GM23338 (cell line): ENCODE results near the gene PRRC2A. TPM values are rescaled to one million over a fixed set of nuclear protein-coding genes. Genes with fewer than 3 reads are reported as not detected.

ENCODE experiments used
- ATAC-seq: fragments of 200-7000 bp; cut with Tn5 transposase; 3 replicates; pipeline ENCODE4 v1.9.1; 2020
- DNase-seq: peaks from one replicate; pipeline ENCODE4 v3.0.0-alpha.2; 2015; ENCODE audit warnings: low spot score
- H2AFZ ChIP-seq: fragments of 200-600 bp; sonication (generic); 2 replicates; pipeline ENCODE4 v1.8.0; 2016; ENCODE audit warnings: antibody characterized with exemption, mild to moderate bottlenecking, moderate library complexity
- H3F3A ChIP-seq: fragments of 200-600 bp; sonication (generic); replicated peaks from 2 replicates; pipeline ENCODE4 v1.8.0; 2017; ENCODE audit warnings: antibody characterized with exemption, mixed run types, low read depth
- H3K27ac ChIP-seq: fragments of 200-600 bp; sonication (generic); 2 replicates; pipeline ENCODE4 v1.6.1; 2016; ENCODE audit warnings: low read depth
- H3K27me3 ChIP-seq: fragments of 200-600 bp; sonication (generic); 2 replicates; pipeline ENCODE4 v1.8.0; 2016; ENCODE audit warnings: mild to moderate bottlenecking, mixed run types, moderate library complexity; ENCODE audit not compliant: insufficient read depth
- H3K36me3 ChIP-seq: fragments of 200-600 bp; sonication (generic); 2 replicates; pipeline ENCODE4 v1.8.0; 2016; ENCODE audit warnings: mild to moderate bottlenecking; ENCODE audit not compliant: insufficient read depth
- H3K4me1 ChIP-seq: fragments of 200-600 bp; sonication (generic); 2 replicates; pipeline ENCODE4 v1.8.0; 2016; ENCODE audit warnings: mild to moderate bottlenecking, moderate library complexity; ENCODE audit not compliant: insufficient read depth
- H3K4me2 ChIP-seq: fragments of 200-600 bp; sonication (generic); 2 replicates; pipeline ENCODE4 v1.7.1; 2017; ENCODE audit warnings: mixed run types
- H3K4me3 ChIP-seq: fragments of 200-600 bp; sonication (generic); 2 replicates; pipeline ENCODE4 v1.6.1; 2016; ENCODE audit warnings: mixed run types
- H3K79me2 ChIP-seq: fragments of 200-600 bp; sonication (generic); replicated peaks from 2 replicates; pipeline ENCODE4 v1.8.0; 2017; ENCODE audit warnings: mild to moderate bottlenecking; ENCODE audit not compliant: insufficient read depth
- H3K9me2 ChIP-seq: fragments of 200-600 bp; sonication (generic); 2 replicates; pipeline ENCODE4 v1.8.0; 2017; ENCODE audit not compliant: insufficient read depth
- H4K20me1 ChIP-seq: fragments of 200-600 bp; sonication (generic); replicated peaks from 2 replicates; pipeline ENCODE4 v1.8.0; 2017; ENCODE audit warnings: mild to moderate bottlenecking; ENCODE audit not compliant: insufficient read depth
- H3K27ac Mint-ChIP-seq: 2 replicates; pipeline ENCODE4 v1.8.0; 2020; ENCODE audit warnings: inconsistent platforms, mild to moderate bottlenecking, moderate library complexity, mixed read lengths
- H3K27me3 Mint-ChIP-seq: 3 replicates; pipeline ENCODE4 v1.8.0; 2022; ENCODE audit warnings: low read depth, mild to moderate bottlenecking, moderate library complexity, mixed read lengths, inconsistent platforms; ENCODE audit not compliant: insufficient read depth, poor library complexity
- H3K36me3 Mint-ChIP-seq: 3 replicates; pipeline ENCODE4 v1.8.0; 2021; ENCODE audit warnings: low read depth, mild to moderate bottlenecking, inconsistent platforms, moderate library complexity, mixed read lengths
- H3K4me1 Mint-ChIP-seq: 3 replicates; pipeline ENCODE4 v1.8.0; 2020; ENCODE audit warnings: mild to moderate bottlenecking, inconsistent platforms, mixed read lengths
- H3K4me3 Mint-ChIP-seq: 3 replicates; pipeline ENCODE4 v1.8.0; 2021; ENCODE audit warnings: moderate library complexity, mild to moderate bottlenecking, inconsistent platforms, mixed read lengths
- H3K9me3 Mint-ChIP-seq: 3 replicates; pipeline ENCODE4 v1.8.0; 2020; ENCODE audit warnings: moderate library complexity, mild to moderate bottlenecking, inconsistent platforms, mixed read lengths
- CREB1 ChIP-seq: fragments of 250-450 bp; sonication (Bioruptor Pico); IDR thresholded peaks from 2 replicates; pipeline ENCODE4 v1.5.0; 2020; ENCODE audit warnings: low read depth, mild to moderate bottlenecking, moderate library complexity
- CTCF ChIP-seq, 2 experiments: fragments of 200-600 bp in 1 of 2; sonication (generic) in 1 of 2; conservative IDR thresholded peaks; 2 replicates each; pipeline versions ENCODE4 v1.5.1 to v1.6.1; 2016 to 2017; ENCODE audit warnings: antibody characterized with exemption in 2 of 2, low read depth in 2 of 2, mild to moderate bottlenecking in 2 of 2, moderate library complexity in 1 of 2
- ETS1 ChIP-seq: IDR thresholded peaks from 2 replicates; pipeline ENCODE4 v1.6.1; 2016; ENCODE audit warnings: antibody characterized with exemption
- EZH2 ChIP-seq: fragments of 200-600 bp; sonication (generic); IDR thresholded peaks from one replicate; pipeline ENCODE4 v1.8.0; 2017; ENCODE audit warnings: antibody characterized with exemption, mild to moderate bottlenecking, low read depth; ENCODE audit not compliant: unreplicated experiment
- EZH2phosphoT487 ChIP-seq: fragments of 200-600 bp; sonication (generic); IDR thresholded peaks from one replicate; pipeline ENCODE4 v1.8.1; 2018; ENCODE audit warnings: antibody characterized with exemption; ENCODE audit not compliant: unreplicated experiment
- JUNB ChIP-seq: IDR thresholded peaks from one replicate; pipeline ENCODE4 v1.6.1; 2016; ENCODE audit warnings: antibody characterized with exemption; ENCODE audit not compliant: unreplicated experiment
- NANOG ChIP-seq: IDR thresholded peaks from 2 replicates; pipeline ENCODE4 v1.6.1; 2016; ENCODE audit warnings: antibody characterized with exemption, borderline replicate concordance
- POLR2AphosphoS5 ChIP-seq: IDR thresholded peaks from 2 replicates; pipeline ENCODE4 v1.6.1; 2016; ENCODE audit warnings: antibody characterized with exemption, low read depth
- REST ChIP-seq: IDR thresholded peaks from one replicate; pipeline ENCODE4 v1.6.1; 2018; ENCODE audit warnings: antibody characterized with exemption; ENCODE audit not compliant: unreplicated experiment
- STAT1 ChIP-seq: IDR thresholded peaks from one replicate; pipeline ENCODE4 v1.6.1; 2016; ENCODE audit warnings: antibody characterized with exemption; ENCODE audit not compliant: unreplicated experiment
- ZNF114 ChIP-seq: fragments of 250-450 bp; sonication (Bioruptor Pico); IDR thresholded peaks from 2 replicates; pipeline ENCODE4 v1.5.0; 2020; ENCODE audit warnings: mild to moderate bottlenecking, moderate library complexity
- ZNF331 ChIP-seq: fragments of 250-450 bp; sonication (Bioruptor Pico); IDR thresholded peaks from 2 replicates; pipeline ENCODE4 v1.5.0; 2020; ENCODE audit warnings: low read depth, mild to moderate bottlenecking, moderate library complexity
- ZNF462 ChIP-seq: fragments of 250-450 bp; sonication (Bioruptor Pico); IDR thresholded peaks from 2 replicates; pipeline ENCODE4 v1.5.0; 2020; ENCODE audit warnings: mild to moderate bottlenecking, moderate library complexity
- polyA plus RNA-seq: library from polyadenylated mRNA; unstranded; fragments of >200 nt; fragmentation: Nextera tagmentation; extraction: Ambion mirVana; gene quantifications from 2 replicates; pipeline ENCODE4 v1.2.1, GENCODE V29; 2016
- total RNA-seq: library from RNA; depleted of rRNA; stranded (reverse); fragments of >200 nt; shearing (Covaris generic); gene quantifications from 2 replicates; pipeline ENCODE4 v1.2.3, GENCODE V29; 2014

Gene PRRC2A
- total and polyA plus RNA-seq, 2 experiments from 2014 or later: 213 to 273 TPM

DNA sequence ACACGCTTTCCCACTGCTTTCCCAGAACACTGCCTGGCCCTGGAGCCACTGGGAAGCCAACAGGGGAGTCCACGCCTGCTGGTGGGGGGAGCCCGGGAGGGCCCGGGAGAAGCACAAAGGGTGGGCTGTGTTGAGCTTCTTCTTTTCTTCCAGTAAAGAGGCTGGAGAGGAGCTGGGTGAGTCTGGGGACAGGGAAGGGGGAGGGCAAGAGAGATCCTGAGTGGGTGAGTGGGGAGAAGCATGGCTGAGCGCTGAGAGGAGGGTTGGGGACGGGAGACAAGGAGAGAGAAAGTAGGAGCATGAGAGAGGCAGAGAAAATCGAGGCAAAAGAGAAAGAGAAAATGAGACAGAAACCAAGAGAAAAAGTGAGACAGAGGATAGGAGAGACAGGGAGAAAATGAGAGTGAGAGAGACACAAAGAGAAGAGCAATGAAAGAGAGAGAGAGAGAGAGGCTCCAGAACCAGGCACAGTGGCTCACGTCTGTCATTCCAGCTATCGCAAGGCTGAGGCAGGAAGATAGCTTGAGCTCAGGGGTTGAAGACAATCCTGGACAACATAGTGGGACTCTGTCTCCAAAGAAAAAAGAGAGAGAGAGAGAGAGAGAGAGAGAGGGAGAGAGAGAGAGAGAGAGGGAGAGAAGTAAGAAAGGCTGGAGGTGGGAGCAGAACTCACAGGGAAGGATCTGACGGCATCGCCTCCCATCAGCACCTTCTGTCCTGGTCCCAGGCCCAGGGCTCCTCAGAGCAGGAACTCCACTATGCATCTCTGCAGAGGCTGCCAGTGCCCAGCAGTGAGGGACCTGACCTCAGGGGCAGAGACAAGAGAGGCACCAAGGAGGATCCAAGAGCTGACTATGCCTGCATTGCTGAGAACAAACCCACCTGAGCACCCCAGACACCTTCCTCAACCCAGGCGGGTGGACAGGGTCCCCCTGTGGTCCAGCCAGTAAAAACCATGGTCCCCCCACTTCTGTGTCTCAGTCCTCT lies 32.4 kb upstream of the PRRC2A start:
- Mint-ChIP-seq H3K27me3 (peaks cover 12% of the 10 kb centered on the region), H3K27ac (no peak overlapping the region), H3K9me3 (no peaks in the 10 kb centered on the region), H3K36me3 (no peaks in the 10 kb centered on the region; the same call in 2 of the 3 replicates), H3K4me1 (peaks cover 6% of the 10 kb centered on the region; the same call in 2 of the 3 replicates), H3K4me3 (no peak overlapping the region; the same call in 2 of the 3 replicates)
- DNase-seq (no peak), ATAC-seq (no peak; the same call in 2 of the 3 replicates)
- Histone ChIP-seq H4K20me1 (no peaks in the 10 kb centered on the region), H3K4me3 (no peak overlapping the region), H3K4me2 (no peak overlapping the region), H3K27ac (no peak overlapping the region), H3F3A (no peaks in the 10 kb centered on the region), H3K36me3 (no peaks in the 10 kb centered on the region), H3K9me2 (no peaks in the 10 kb centered on the region), H3K4me1 (no peaks in the 10 kb centered on the region), H3K79me2 (no peaks in the 10 kb centered on the region), H3K27me3 (no peaks in the 10 kb centered on the region), H2AFZ (0 out of 2 replicates have a peak overlapping the region, but pooled peaks have one; percentile 10)
- TF ChIP-seq CTCF (conservative IDR thresholded peaks at IDR 0.05; ENCODE audit: low read depth in 2 of 2) (no peak), NANOG (no peak), ETS1 (no peak), ZNF114 (CRISPR knock-in tag) (no peak), EZH2 (no peak), POLR2AphosphoS5 (no peak), REST (no peak), STAT1 (no peak), CREB1 (CRISPR knock-in tag) (no peak), ZNF462 (no peak), EZH2phosphoT487 (no peak), JUNB (no peak), ZNF331 (CRISPR knock-in tag) (no peak)
